IPS DF 19.7 (cell line): Measurements from ENCODE around the gene DMD.

Experiments used
- DNase-seq: peaks from one replicate; pipeline ENCODE4 v3.0.0-alpha.2; 2013; ENCODE audit warnings: low read depth, low spot score

DMD gene

DNA sequence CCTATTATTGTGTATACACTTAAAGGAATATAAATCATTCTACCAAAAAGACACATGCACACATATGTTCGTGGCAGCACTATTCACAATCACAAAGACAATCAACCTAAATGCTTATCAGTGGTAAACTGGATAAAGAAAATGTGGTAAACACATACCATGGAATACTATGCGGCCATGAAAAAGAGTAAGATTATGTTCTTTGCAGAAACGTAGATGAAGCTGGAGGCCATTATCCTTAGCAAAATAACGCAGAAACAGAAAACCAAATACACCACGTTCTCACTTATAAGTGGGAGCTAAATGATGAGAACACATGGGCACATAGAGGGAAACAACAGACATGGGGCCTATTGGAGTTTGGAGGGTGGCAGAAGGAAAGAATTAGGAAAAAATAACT lies 593.2 kb downstream of the DMD start:
- DNase-seq: no peak

DNA sequence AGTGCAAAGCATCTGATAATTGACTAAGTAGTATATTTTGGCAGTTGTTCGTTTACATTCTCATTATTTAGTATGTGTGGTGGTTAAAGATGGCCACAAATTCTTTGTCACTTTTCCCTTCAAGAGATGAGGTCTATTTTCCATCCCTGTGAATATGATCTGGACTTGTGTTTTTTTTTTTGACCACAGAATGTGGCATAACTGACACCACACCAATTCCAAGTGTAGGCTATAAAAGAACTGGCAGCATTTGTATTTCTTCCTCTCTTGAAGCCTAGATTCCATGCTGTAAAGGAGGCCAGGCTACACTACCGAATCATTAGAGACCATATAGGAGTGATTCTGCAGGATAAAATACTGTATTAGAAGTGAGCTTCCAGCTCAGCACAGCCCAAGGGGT lies 596.6 kb downstream of the DMD start:
- DNase-seq: no peak

DNA sequence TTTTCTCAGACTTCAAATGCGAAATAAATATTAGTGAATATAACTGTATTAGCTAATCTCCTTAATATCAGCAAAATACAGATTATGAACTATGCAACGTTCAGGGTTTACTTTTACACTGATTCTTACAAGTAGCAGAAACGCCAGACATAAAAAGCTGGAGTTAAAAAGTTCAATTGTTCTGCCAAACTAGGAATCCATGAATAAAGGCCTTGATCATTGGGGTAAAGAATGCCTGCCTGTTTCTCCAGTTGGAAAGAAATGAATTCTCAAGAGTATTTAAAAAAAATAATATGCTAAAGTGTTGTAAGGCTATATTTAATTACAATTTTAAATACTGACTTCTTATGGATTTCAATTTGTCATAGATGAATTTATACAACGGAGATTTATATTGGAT lies 612.2 kb downstream of the DMD start:
- DNase-seq: no peak

GRCh38 chrX:32598707-32599106 lies 612.6 kb downstream of the DMD start:
- no peak for DNase-seq

DNA sequence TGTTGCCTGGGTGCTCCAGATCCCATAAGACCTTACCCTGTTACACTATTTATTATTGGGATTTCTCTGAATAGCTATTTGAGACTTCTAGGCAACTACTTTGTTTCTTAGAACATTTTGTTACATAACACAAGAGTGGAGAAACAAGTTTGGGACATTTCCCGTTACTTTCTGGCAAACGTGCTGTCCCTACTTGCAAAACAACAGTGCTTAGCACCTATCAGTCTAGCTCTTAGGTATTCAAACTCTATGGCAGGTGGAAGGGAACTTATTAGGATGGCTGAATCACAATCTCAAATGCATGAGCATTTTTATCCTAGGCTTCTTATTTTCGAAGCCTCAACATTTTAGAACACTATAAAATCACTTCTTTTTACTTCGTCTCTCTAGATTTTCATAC lies 613.6 kb downstream of the DMD start:
- DNase-seq: no peak

DNA sequence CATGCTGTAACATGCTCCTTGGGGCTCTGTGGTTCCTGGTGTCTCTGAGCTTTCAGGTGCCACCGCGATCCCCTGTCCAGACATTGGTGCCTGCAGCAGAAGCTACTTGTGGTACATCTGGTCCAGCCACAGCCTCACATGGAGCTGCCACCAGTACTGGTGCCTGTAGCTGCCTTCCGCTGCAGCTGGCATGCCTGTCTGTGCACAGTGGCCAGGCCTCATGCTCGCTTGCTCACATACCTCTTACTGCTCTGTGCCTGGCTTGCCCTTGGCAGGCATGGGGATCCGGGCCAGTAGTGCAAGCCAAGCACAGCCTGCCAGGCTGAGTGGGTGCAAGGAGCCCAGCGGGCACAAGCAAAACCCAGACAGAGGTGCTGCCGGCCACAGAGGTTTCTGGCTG lies 618.6 kb downstream of the DMD start:
- no peak for DNase-seq

GRCh38 chrX:32591589-32591988 lies 619.8 kb downstream of the DMD start:
- DNase-seq: no peak

- no peak for DNase-seq
Measured at GRCh38 chrX:32582729-32583128, 628.6 kb downstream of the DMD start.

DNA sequence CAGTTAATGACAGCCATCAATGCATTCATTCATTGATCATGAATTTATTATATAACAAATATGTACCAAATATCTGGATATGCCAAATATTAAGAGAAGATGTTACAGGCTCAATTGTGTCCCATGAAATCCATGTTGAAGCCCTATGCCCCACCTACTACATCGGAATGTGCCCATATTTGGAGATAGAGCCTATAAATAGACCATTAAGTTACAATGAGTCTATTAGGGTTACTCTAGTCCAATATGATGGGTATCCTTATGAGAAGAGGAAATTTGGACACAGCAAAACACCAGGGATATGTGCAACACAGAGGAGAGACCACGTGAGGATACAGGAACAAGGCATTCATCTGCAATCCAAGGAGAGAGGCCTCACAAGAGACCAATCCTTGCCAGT lies 634.5 kb downstream of the DMD start:
- DNase-seq: no peak

- DNase-seq: no peak
Measured at GRCh38 chrX:32572644-32573043, 638.7 kb downstream of the DMD start.

GRCh38 chrX:32571579-32571978 lies 639.8 kb downstream of the DMD start:
- DNase-seq: no peak

- DNase-seq: no peak
Measured at GRCh38 chrX:32562261-32562660, 649.1 kb downstream of the DMD start.

GRCh38 chrX:32545101-32545500 lies 666.2 kb downstream of the DMD start:
- DNase-seq: no peak

DNA sequence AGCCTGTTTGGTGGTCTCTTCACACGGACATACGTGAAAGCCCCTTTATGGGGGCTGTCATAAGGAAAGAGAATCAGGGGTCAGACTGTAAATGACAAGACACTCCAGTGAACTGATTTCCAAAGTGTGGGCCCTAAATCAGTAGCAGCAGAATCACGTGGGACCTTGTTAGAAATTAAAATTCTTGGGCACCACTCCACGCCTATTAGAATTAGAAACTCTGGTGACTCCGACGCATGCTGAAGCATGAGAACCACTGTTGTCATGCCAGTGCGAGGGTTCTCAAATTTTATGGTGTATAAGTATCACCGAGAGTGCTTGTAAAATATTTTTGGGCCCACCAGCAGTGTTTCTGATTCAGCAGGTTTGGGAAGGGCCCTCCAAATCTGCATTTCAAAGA lies 672.8 kb downstream of the DMD start:
- no peak for DNase-seq

- no peak for DNase-seq
Measured at GRCh38 chrX:32533848-32534247, 677.5 kb downstream of the DMD start.

GRCh38 chrX:32532262-32532661 lies 679.1 kb downstream of the DMD start:
- no peak for DNase-seq

DNA sequence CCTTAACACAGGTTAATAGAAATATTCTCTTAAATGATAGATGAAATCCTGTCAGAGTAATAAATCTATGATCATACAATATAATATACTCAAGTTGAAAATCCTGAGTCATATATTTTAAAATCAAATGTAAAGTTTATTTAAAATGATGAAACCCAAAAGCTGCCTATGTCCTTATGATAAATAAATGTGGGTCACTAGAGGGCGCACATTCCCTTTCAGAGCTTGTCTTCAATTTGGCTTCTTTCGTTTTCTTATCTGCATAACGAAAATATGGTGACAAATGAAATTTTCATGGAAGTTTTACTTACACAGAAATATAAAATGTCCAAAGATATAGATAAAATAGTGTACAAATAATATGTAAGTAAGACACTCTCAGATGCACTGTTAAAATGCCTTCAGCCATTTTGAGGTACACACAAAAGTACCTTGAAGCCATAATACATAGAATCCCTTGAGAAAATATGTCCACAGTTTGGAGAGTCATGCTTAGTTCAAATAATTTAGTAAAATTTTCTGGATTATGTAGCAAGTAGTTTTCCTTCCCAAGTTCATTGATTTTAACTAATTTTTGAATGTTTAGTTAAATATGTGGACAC lies 680.4 kb downstream of the DMD start:
- DNase-seq: no peak

GRCh38 chrX:32528451-32528850 lies 682.9 kb downstream of the DMD start:
- peak; percentile 9 for DNase-seq

- DNase-seq: no peak
Measured at GRCh38 chrX:32525234-32525633, 686.1 kb downstream of the DMD start.

DNA sequence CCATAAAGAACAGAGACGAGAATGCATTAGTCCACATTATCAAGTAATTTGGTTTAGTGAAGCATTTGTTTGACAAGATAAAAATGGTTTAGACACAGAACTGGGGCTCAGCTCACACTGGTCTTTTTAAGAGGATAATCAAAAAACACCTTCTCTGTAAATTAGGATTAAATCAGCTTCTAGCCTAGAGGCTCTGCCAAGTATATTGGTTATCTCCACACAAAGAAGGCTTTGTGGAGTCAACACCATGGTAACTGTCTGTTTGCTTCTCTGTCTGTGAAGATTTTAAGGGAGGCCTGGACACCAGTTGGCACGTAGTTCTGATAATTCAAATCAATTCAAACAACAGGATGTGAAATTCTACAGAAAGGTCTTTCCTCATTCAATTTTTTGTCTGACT lies 687.0 kb downstream of the DMD start:
- no peak for DNase-seq

- no peak for DNase-seq
Measured at GRCh38 chrX:32520789-32521188, 690.6 kb downstream of the DMD start.

- no peak for DNase-seq
Measured at GRCh38 chrX:32514986-32515385, 696.4 kb downstream of the DMD start.

- no peak for DNase-seq
Measured at GRCh38 chrX:32501606-32502005, 709.7 kb downstream of the DMD start.

DNA sequence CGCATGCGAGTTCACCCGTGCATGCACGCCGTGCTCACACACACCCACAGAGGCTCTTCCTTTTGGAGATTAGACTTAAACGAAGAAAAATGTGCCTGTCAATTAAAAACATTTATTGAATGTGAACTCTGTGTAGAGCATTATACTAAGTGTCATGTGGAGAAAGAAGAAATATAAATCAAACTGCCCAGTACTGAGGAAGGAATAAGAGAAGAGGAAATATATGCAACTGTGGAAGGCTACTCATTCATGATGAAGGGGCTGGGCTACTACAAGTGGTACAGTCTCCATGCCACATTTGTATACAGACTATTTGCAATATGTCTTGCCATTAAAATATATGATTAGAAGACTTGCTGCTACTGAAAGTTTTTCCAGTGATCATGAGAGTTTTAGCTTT lies 714.7 kb downstream of the DMD start:
- no peak for DNase-seq
